DOHH2 (cell line): ENCODE data around the gene RUFY4.

Experiments
- H3F3A ChIP-seq: fragments of 200-600 bp; sonication (generic), shearing (Covaris generic); 2 replicates; pipeline ENCODE4 v1.6.0; 2016; ENCODE audit warnings: antibody characterized with exemption, mild to moderate bottlenecking; ENCODE audit not compliant: control insufficient read depth, insufficient read depth
- H3K27ac ChIP-seq: fragments of 200-600 bp; sonication (generic); 2 replicates; pipeline ENCODE4 v1.5.1; 2014; ENCODE audit warnings: low read depth, mild to moderate bottlenecking, low read length, moderate library complexity
- H3K27me3 ChIP-seq: fragments of 200-600 bp; sonication (generic); 2 replicates; pipeline ENCODE4 v1.6.1; 2014; ENCODE audit warnings: mild to moderate bottlenecking, low read length, mixed read lengths; ENCODE audit not compliant: control insufficient read depth
- H3K36me3 ChIP-seq: fragments of 200-600 bp; sonication (generic); 2 replicates; pipeline ENCODE4 v1.6.1; 2014; ENCODE audit warnings: mild to moderate bottlenecking, low read length, moderate library complexity, mixed read lengths; ENCODE audit not compliant: control insufficient read depth
- H3K4me1 ChIP-seq: fragments of 200-600 bp; sonication (generic); 2 replicates; pipeline ENCODE4 v1.6.1; 2014; ENCODE audit warnings: mild to moderate bottlenecking, low read length, mixed read lengths; ENCODE audit not compliant: control insufficient read depth
- H3K4me2 ChIP-seq: fragments of 200-600 bp; sonication (generic); 2 replicates; pipeline ENCODE4 v1.6.0; 2014; ENCODE audit warnings: mild to moderate bottlenecking, low read length, moderate library complexity
- H3K4me3 ChIP-seq: fragments of 200-600 bp; sonication (generic); 2 replicates; pipeline ENCODE4 v1.5.1; 2014; ENCODE audit warnings: mild to moderate bottlenecking, low read length, mixed read lengths
- H3K79me2 ChIP-seq: fragments of 200-600 bp; sonication (generic); 2 replicates; pipeline ENCODE4 v1.6.1; 2014; ENCODE audit warnings: mild to moderate bottlenecking, low read length, mixed read lengths; ENCODE audit not compliant: control insufficient read depth
- H3K9me2 ChIP-seq: fragments of 200-600 bp; sonication (generic); replicated peaks from 2 replicates; pipeline ENCODE4 v1.6.1; 2014; ENCODE audit warnings: mild to moderate bottlenecking, low read length, mixed read lengths; ENCODE audit not compliant: control insufficient read depth
- H3K9me3 ChIP-seq: fragments of 200-600 bp; sonication (generic); 2 replicates; pipeline ENCODE4 v1.6.1; 2014; ENCODE audit warnings: antibody characterized with exemption, low read length, mixed read lengths; ENCODE audit not compliant: control insufficient read depth, insufficient read depth
- H4K20me1 ChIP-seq: fragments of 200-600 bp; sonication (generic); 2 replicates; pipeline ENCODE4 v1.6.0; 2014; ENCODE audit warnings: low read depth, mild to moderate bottlenecking, antibody characterized with exemption, low read length, moderate library complexity; ENCODE audit not compliant: control insufficient read depth, insufficient read depth
- EZH2phosphoT487 ChIP-seq: fragments of 200-600 bp; sonication (generic); IDR thresholded peaks from 2 replicates; pipeline ENCODE4 v1.6.1; 2017; ENCODE audit warnings: borderline replicate concordance, mild to moderate bottlenecking, antibody characterized with exemption, low read length, moderate library complexity, mixed read lengths
- TF ChIP-seq, protein P1 (sequence below): fragments of 200-600 bp; sonication (generic); IDR thresholded peaks from one replicate; pipeline ENCODE4 v1.5.1; 2014; ENCODE audit warnings: antibody characterized with exemption, mild to moderate bottlenecking, low read depth, low read length; ENCODE audit not compliant: poor library complexity, severe bottlenecking

Gene RUFY4

DNA sequence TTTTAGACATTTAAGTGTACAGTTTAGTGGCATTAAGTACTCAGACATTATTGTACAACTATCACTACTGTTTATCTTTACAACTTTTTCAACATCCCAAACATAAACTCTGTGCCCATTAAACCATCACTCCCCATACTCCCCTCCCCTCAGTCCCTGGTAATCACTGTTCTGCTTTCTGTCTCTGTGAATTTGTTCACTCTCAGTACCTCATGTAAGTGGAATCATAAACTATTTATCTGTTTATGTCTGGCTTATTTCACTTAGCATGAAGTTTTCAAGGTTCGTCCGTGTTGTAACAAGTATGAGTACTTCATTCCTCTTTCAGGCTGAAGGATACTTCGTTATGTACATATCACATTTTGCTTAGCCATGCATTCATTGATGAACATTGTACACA lies 9.8 kb upstream of the RUFY4 start:
- Histone ChIP-seq H3K27me3 (peaks cover 19% of the 10 kb centered on the region), H3K9me2 (no peaks in the 10 kb centered on the region), H3K79me2 (no peaks in the 10 kb centered on the region), H3K4me3 (no peak overlapping the region), H3K27ac (no peak overlapping the region), H3K4me2 (no peak overlapping the region), H3K36me3 (no peaks in the 10 kb centered on the region), H3F3A (no peaks in the 10 kb centered on the region), H4K20me1 (no peaks in the 10 kb centered on the region), H3K4me1 (no peaks in the 10 kb centered on the region), H3K9me3 (no peaks in the 10 kb centered on the region)
- TF ChIP-seq, protein P1, sequence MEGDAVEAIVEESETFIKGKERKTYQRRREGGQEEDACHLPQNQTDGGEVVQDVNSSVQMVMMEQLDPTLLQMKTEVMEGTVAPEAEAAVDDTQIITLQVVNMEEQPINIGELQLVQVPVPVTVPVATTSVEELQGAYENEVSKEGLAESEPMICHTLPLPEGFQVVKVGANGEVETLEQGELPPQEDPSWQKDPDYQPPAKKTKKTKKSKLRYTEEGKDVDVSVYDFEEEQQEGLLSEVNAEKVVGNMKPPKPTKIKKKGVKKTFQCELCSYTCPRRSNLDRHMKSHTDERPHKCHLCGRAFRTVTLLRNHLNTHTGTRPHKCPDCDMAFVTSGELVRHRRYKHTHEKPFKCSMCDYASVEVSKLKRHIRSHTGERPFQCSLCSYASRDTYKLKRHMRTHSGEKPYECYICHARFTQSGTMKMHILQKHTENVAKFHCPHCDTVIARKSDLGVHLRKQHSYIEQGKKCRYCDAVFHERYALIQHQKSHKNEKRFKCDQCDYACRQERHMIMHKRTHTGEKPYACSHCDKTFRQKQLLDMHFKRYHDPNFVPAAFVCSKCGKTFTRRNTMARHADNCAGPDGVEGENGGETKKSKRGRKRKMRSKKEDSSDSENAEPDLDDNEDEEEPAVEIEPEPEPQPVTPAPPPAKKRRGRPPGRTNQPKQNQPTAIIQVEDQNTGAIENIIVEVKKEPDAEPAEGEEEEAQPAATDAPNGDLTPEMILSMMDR = no peak
- no peak for TF ChIP-seq EZH2phosphoT487

DNA sequence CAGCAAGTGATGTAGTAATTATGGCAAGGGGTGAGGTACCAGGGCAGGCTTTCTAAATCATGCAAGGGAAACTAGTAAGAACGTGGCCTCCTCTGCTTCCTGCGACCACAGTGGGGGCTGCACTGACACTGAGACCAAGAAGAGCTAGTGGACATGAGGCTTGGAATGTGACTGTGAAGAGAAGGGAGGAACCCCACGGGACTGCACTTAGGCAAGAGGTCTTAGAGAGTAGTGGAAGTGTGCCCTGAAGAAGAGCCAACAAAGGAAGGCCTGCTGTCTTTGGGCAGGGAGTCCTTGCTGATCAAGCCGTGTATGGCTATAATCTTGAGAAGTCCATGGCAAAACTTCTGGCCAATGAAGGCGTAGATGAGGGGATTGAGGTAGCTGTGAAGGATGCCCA lies 8.9 kb upstream of the RUFY4 start:
- no peak overlapping the region for H3K4me2 ChIP-seq
- no peaks in the 10 kb centered on the region for H4K20me1 ChIP-seq
- no peaks in the 10 kb centered on the region for H3K9me2 ChIP-seq
- H3K27me3 ChIP-seq = peaks cover 19% of the 10 kb centered on the region
- H3K27ac ChIP-seq = no peak overlapping the region
- H3K9me3 ChIP-seq = no peaks in the 10 kb centered on the region
- no peaks in the 10 kb centered on the region for H3F3A ChIP-seq
- H3K79me2 ChIP-seq = no peaks in the 10 kb centered on the region
- H3K4me3 ChIP-seq = no peak overlapping the region
- H3K4me1 ChIP-seq = no peaks in the 10 kb centered on the region
- no peaks in the 10 kb centered on the region for H3K36me3 ChIP-seq
- TF ChIP-seq, protein P1 = no peak
- no peak for TF ChIP-seq EZH2phosphoT487

DNA sequence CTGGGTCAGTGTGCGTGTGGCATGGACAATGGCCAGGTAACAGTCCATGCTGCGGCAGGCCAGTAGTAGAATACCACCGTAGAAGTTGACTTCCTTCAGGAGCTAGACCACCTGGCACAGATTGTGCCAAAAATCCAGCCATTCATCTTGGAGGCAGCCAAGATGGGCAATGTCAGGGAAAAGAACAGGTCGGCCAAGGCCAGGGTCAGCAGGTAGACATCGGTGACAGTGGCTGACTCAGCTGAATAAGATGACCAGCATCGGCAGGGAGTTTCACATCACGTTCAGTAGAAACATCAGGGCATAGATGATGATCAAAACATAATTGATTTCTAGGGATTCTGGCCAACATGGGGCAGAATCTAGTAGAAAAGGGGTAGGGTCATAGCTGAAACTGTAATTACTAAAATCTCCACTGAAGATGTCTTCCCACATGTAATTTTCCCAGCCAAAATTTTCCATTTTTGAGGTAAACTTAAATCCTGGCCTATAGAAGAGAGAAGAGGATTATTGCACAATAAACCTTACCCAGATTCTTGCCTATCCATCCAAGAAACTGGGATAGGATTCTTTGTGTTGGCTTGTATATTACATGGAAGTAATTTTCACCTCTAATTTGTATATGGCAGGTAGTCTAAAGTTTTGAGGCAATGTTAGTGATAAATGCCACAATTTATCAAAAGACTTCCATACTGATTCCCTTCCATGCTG lies 7.9 kb upstream of the RUFY4 start:
- Histone ChIP-seq H4K20me1 (no peaks in the 10 kb centered on the region), H3K4me2 (no peak overlapping the region), H3K9me2 (no peaks in the 10 kb centered on the region), H3K27me3 (peaks cover 16% of the 10 kb centered on the region), H3K4me1 (no peaks in the 10 kb centered on the region), H3K79me2 (no peaks in the 10 kb centered on the region), H3K27ac (no peak overlapping the region), H3K9me3 (no peaks in the 10 kb centered on the region), H3K4me3 (no peak overlapping the region), H3F3A (no peaks in the 10 kb centered on the region), H3K36me3 (no peaks in the 10 kb centered on the region)
- no peak for TF ChIP-seq EZH2phosphoT487
- TF ChIP-seq, protein P1 = no peak
